ENCODE results near the gene SYNDIG1. TPM values are rescaled to one million over a fixed set of nuclear protein-coding genes. Genes with fewer than 3 reads are reported as not detected.

The SYNDIG1 gene
- total and polyA plus RNA-seq, 5 donors, result 26.3 to 38.6 (median 34.6) TPM

DNA sequence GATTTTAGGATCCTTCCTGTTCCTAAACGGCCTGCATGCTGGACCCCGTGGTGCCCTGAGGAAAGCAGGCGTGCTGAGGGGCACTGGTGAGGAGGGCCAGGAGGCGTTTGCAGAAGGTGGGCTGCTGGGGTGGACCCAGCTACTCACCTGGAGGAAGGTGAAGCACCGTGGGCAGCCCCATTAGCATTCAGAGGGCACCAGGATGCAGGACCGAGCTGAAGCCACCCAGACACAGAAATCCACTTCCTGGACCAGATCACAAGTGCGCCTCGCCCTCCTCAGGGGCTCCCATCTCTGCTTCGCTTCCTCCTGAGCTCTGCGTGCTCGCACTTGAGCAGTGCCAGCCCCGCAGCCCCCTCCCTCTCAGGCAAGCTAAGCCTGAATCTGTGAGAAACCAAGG is 187.0 kb downstream of the SYNDIG1 start:
- 85% methylated on average over 12 of the region's 12 CpGs for WGBS
- Histone ChIP-seq H3K27ac (ENCODE audit: low read length) (no peak overlapping the region), H3K4me1 (ENCODE audit: control insufficient read depth, insufficient read depth, low read length) (peaks cover 4% of the 10 kb centered on the region), H3K9me3 (ENCODE audit: control insufficient read depth, low read length) (no peaks in the 10 kb centered on the region), H3K4me3 (ENCODE audit: low read length) (no peak overlapping the region), H3K27me3 (ENCODE audit: control insufficient read depth, insufficient read depth) (no peaks in the 10 kb centered on the region)
- no peak for ATAC-seq
- DNase-seq, result no peak
- intact Hi-C loops (cut with DNase I), result no loop called here

DNA sequence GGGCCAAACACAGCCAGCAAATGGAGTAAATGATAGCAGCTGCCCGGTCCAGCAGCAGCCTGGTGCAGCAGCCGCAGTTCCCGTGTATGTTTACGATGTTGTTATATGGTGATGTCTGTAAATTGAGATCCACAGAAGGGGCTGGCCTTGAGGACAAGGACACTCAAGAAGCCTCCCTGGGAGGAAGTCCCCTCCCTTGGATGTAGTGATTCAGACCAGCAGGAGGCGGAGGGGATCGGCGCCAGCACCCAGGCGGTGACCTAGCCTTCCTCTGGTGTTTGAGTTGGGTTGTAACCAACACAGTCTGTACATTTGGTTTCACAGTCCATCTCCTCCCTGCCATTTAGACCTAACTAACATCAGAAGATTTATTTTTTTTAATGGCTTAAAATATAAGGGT is 187.8 kb downstream of the SYNDIG1 start:
- H3K4me3 ChIP-seq (ENCODE audit: low read length), result no peak overlapping the region
- 86% methylated on average over 8 of the region's 8 CpGs for WGBS
- DNase-seq, result no peak
- no peak for ATAC-seq
- H3K4me1 ChIP-seq (ENCODE audit: control insufficient read depth, insufficient read depth, low read length), result peaks cover 4% of the 10 kb centered on the region
- intact Hi-C loops (cut with DNase I), result no loop called here
- no peaks in the 10 kb centered on the region for H3K9me3 ChIP-seq (ENCODE audit: control insufficient read depth, low read length)
- no peaks in the 10 kb centered on the region for H3K27me3 ChIP-seq (ENCODE audit: control insufficient read depth, insufficient read depth)
- no peak overlapping the region for H3K27ac ChIP-seq (ENCODE audit: low read length)

DNA sequence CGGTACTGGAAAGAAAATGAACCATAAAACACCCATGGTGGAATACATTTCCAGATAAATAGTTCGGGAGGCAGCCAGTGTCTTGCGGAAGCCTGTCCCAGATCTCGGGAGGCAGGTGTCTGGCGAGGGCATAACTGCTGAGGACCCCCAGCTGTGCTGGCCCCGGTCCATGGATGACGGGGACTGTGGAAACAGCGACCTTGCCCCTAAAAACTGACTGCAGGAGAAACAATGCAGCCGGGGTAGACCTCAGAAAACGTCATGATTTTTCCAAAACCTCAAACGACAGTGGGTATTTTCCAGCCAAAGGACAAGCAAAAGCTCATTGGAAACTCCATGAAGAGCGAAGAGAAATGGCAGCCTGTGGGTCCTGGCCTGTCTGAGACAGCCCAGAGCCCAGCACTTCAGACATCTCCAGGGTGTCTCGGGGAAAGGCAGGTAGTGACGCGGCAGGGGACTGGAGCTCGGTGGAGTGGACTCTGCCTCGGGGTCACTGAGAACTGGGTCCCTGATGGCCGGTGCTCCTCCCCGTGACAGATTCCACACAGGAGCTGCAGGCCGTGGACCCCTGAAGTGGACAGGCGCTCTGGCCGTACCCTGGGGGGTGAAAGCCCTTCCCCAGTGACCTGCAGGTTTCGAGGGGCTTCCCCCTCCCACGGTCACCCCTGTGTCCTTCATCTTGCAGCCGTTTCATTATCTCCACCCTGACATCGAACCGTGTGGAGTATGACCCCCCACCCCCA is 188.6 kb downstream of the SYNDIG1 start:
- Histone ChIP-seq H3K27ac (ENCODE audit: low read length) (no peak overlapping the region), H3K4me3 (ENCODE audit: low read length) (no peak overlapping the region), H3K27me3 (ENCODE audit: control insufficient read depth, insufficient read depth) (no peaks in the 10 kb centered on the region), H3K4me1 (ENCODE audit: control insufficient read depth, insufficient read depth, low read length) (no peaks in the 10 kb centered on the region), H3K9me3 (ENCODE audit: control insufficient read depth, low read length) (no peaks in the 10 kb centered on the region)
- no peak for ATAC-seq
- intact Hi-C loops (cut with DNase I), result no loop called here
- no peak for DNase-seq
- WGBS, result 78% methylated on average over 27 of the region's 27 CpGs

DNA sequence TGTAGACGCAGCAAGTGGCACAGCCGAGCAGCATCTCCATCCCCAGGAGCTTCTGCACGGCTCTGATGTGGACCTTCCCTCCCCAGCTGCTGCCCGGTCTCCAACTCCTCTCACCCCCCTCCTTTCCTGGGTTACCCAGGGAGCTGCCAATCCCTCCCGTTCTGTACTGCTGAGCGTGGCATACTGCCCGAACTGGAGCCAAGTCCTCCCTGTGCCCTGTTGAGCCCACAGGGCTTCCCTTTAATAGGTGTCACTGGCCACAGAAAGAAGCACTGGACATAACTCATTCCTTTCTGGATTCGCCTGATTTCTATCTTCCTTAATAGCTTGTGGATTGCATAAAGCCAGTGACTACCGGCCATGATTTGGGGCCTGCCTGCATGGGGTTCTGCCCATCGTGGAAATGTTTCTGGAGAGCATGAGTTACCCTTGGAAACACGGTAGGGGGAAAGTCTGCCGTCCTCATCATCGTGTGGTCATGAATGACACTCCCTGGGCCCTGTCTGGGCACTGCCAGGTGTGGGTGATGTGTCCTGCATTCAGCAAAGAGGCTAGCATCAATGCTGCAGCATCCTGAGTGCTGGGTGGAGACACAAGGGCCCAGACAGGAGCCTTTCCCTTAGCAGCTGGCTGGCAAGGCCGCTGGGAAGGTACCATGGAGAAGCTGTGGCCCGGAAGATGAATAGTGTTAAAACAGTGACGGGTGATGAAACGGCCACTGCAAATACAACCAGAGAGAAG is 189.7 kb downstream of the SYNDIG1 start:
- no peaks in the 10 kb centered on the region for H3K27me3 ChIP-seq (ENCODE audit: control insufficient read depth, insufficient read depth)
- intact Hi-C loops (cut with DNase I), result no loop called here
- no peak overlapping the region for H3K4me3 ChIP-seq (ENCODE audit: low read length)
- H3K27ac ChIP-seq (ENCODE audit: low read length), result no peak overlapping the region
- DNase-seq (peak in 2 of 3 donors; percentile 61 to 64), ATAC-seq (peak; percentile 47 to 70)
- H3K4me1 ChIP-seq (ENCODE audit: control insufficient read depth, insufficient read depth, low read length), result no peaks in the 10 kb centered on the region
- H3K9me3 ChIP-seq (ENCODE audit: control insufficient read depth, low read length), result no peaks in the 10 kb centered on the region
- 80% methylated on average over 17 of the region's 17 CpGs for WGBS

DNA sequence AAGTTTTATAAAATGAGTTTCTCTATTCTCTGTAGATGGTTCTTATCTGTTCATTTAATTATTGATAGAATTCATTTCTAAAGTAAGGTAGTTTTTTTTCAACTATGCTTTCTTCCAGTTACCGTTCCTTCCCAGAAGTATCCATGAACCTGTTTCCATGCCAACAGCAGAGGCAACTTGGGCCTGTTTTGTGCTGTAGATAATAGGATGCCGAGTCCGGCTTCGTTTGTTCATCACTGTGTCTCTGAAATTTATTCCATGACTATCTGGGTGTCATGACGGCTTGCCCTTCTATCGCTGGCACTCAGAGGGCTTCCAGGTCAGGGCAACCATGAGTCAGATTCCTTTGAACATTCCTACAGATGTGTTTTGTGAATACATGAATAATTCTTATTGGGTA is 190.4 kb downstream of the SYNDIG1 start:
- 89% methylated on average over 6 of the region's 6 CpGs for WGBS
- no peak for DNase-seq
- H3K27me3 ChIP-seq (ENCODE audit: control insufficient read depth, insufficient read depth), result no peaks in the 10 kb centered on the region
- H3K27ac ChIP-seq (ENCODE audit: low read length), result no peak overlapping the region
- no peak overlapping the region for H3K4me3 ChIP-seq (ENCODE audit: low read length)
- intact Hi-C loops (cut with DNase I), result no loop called here
- ATAC-seq, result no peak
- H3K9me3 ChIP-seq (ENCODE audit: control insufficient read depth, low read length), result no peaks in the 10 kb centered on the region
- H3K4me1 ChIP-seq (ENCODE audit: control insufficient read depth, insufficient read depth, low read length), result no peaks in the 10 kb centered on the region

DNA sequence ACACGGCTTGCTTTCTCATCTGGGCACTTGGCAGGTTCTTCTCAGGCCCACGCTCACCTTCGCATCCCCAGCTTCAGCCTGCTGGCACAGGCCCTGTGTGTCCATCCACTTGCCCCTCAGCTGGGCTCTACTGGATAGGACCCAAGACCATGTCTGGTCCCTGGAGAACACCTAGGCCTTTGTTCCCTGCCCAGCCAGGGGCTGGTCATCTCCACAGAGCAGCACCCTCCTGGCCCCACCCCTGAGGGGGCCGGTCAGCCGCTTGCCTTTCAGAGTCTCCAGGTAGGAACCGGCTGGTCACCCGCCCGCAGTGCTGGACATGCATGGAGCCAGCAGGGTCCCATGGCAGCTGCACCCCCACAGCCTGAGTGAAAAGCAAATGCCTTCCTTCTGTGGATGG is 191.2 kb downstream of the SYNDIG1 start:
- intact Hi-C loops (cut with DNase I), result no loop called here
- Histone ChIP-seq H3K9me3 (ENCODE audit: control insufficient read depth, low read length) (no peaks in the 10 kb centered on the region), H3K27ac (ENCODE audit: low read length) (no peak overlapping the region), H3K4me3 (ENCODE audit: low read length) (no peak overlapping the region), H3K4me1 (ENCODE audit: control insufficient read depth, insufficient read depth, low read length) (no peaks in the 10 kb centered on the region), H3K27me3 (ENCODE audit: control insufficient read depth, insufficient read depth) (no peaks in the 10 kb centered on the region)
- DNase-seq (no peak), ATAC-seq (no peak)
- WGBS, result 86% methylated on average over 8 of the region's 8 CpGs

DNA sequence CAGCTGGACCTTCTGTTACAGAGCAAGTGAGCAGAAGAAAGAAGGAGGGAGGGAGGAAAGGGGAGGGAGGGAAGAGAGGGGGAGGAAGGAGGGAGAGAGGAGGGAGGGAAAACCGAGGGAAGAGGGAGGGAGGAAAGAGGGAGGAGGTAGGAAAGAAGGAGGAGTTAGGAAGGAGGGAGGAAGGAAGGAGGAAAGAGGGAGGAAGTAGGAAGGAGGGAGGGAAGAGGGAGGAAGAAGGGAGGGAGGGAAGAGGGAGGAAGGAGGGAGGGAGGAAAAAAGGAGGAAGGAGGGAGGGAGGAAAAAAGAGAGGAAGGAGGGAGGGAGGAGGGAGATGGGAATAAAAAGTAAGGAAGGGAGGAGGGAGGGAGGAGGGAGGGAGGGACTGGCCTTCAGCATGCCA is 191.8 kb downstream of the SYNDIG1 start:
- WGBS, result 69% methylated on average over 1 of the region's 1 CpG
- Histone ChIP-seq H3K27ac (ENCODE audit: low read length) (no peak overlapping the region), H3K9me3 (ENCODE audit: control insufficient read depth, low read length) (no peaks in the 10 kb centered on the region), H3K4me1 (ENCODE audit: control insufficient read depth, insufficient read depth, low read length) (no peaks in the 10 kb centered on the region), H3K4me3 (ENCODE audit: low read length) (no peak overlapping the region), H3K27me3 (ENCODE audit: control insufficient read depth, insufficient read depth) (no peaks in the 10 kb centered on the region)
- DNase-seq (no peak), ATAC-seq (no peak)
- intact Hi-C loops (cut with DNase I), result no loop called here

DNA sequence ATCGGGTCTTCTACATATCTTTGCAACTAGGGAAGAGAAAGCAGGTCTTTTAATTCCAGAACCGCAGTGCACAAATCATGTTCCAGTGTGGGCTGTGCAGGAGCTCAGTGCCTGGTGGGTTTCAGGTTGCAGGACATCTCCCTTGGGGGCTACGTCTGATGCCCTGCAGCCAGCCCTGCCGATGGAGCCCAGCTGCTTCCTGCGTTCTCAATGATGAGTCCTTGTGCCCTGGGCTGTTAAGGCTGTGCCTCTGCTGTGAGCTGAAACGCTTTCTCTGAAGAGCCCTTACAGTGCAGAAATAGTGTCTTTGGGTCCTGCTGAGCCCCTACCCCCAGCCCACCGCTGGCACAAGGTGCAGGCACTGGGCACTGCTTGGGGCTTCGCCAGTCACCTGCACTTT is 192.9 kb downstream of the SYNDIG1 start:
- Histone ChIP-seq H3K27me3 (ENCODE audit: control insufficient read depth, insufficient read depth) (no peaks in the 10 kb centered on the region), H3K9me3 (ENCODE audit: control insufficient read depth, low read length) (no peaks in the 10 kb centered on the region), H3K4me1 (ENCODE audit: control insufficient read depth, insufficient read depth, low read length) (no peaks in the 10 kb centered on the region), H3K27ac (ENCODE audit: low read length) (no peak overlapping the region), H3K4me3 (ENCODE audit: low read length) (no peak overlapping the region)
- no peak for DNase-seq
- intact Hi-C loops (cut with DNase I), result no loop called here
- 80% methylated on average over 8 of the region's 8 CpGs for WGBS
- ATAC-seq, result no peak

DNA sequence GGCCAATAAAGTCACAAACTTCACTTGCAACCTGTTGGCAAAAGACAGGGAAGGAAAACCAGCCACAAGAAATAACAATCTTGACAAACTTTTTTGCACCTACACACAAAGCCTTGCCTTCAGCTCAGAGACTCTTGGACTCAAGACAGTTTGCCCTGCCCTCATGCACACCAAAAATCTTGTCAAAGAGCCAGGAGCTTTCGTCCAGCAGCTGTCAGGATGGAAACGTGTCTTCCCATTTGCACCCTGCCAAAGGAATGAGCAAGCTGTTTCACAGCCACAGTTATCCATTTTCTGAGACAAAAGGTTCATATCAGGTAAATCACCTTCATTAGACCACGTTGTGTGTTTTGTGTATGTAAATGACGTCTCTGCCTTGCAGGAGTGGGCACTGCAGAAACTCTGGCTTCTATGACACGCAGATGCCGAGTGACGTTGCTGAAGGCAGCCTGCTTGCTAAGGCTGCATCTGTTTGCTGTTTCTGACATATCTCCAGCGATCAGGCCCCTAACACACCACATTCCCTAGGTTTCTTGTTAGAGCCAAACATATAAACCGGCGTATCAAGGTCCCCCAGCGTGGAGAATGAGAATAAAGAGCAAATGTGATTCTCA is 193.4 kb downstream of the SYNDIG1 start:
- 51% methylated on average over 11 of the region's 11 CpGs for WGBS
- Histone ChIP-seq H3K4me1 (ENCODE audit: control insufficient read depth, insufficient read depth, low read length) (no peaks in the 10 kb centered on the region), H3K27me3 (ENCODE audit: control insufficient read depth, insufficient read depth) (no peaks in the 10 kb centered on the region), H3K4me3 (ENCODE audit: low read length) (no peak overlapping the region), H3K27ac (ENCODE audit: low read length) (no peak overlapping the region), H3K9me3 (ENCODE audit: control insufficient read depth, low read length) (no peaks in the 10 kb centered on the region)
- intact Hi-C loops (cut with DNase I), result no loop called here
- no peak for DNase-seq
- ATAC-seq, result no peak

DNA sequence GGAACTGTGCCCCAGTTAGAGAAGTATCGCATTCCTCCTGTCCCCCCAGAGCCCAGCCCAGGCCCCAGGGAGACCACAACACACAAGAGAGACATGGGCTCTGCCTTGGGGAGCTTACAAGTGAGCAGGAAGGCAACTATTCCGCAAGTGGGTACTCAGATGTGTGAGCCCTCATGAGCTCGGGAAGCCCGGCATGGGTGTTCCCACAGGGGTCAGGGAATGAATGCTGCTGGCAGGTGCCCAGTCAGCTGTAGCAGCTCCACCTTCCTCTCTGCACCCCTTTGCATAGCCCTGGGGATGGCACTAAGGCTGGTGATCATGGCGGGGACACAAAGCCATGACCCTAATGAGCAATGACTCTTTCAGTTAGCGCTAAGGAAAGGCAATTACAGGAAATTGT is 194.1 kb downstream of the SYNDIG1 start:
- WGBS, result 93% methylated on average over 6 of the region's 6 CpGs
- DNase-seq, result no peak
- ATAC-seq, result no peak
- no peaks in the 10 kb centered on the region for H3K27me3 ChIP-seq (ENCODE audit: control insufficient read depth, insufficient read depth)
- no peaks in the 10 kb centered on the region for H3K4me1 ChIP-seq (ENCODE audit: control insufficient read depth, insufficient read depth, low read length)
- intact Hi-C loops (cut with DNase I), result no loop called here
- H3K9me3 ChIP-seq (ENCODE audit: control insufficient read depth, low read length), result no peaks in the 10 kb centered on the region
- no peak overlapping the region for H3K27ac ChIP-seq (ENCODE audit: low read length)
- H3K4me3 ChIP-seq (ENCODE audit: low read length), result no peak overlapping the region

DNA sequence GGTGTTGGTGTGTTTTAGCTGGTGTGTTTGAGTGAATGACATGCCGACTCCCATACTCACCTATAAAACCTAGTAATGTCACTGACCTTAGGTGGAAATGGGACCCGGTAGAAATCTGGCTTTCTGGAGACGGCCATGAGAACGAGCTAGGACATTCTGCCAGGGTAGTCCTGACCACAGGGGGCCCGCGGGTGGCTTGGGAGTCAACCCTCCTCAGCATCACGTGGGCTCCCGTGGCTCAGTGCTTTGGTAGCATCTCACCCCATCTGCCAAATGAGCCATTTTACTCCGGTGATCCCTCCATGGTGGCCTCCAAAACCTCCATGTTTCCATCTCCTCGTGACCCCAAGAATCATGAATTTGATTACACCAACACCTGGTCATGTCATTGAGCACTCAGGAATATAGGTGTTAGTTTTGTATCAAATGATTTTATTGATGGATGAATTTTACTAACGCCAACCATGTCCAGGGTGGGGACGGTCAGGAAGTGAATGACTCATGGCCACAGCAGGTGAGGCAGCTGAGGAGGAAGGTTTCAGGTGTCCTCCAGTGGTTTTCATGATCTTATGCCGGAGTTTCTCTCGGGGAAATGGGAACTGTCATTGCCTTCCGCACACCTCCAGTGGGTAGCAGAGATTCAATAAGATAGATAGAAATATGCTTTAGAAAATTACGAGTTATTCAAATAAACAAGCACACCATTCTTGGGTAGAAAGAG is 195.0 kb downstream of the SYNDIG1 start:
- no peak for ATAC-seq
- intact Hi-C loops (cut with DNase I), result no loop called here
- H3K9me3 ChIP-seq (ENCODE audit: control insufficient read depth, low read length), result no peaks in the 10 kb centered on the region
- H3K27me3 ChIP-seq (ENCODE audit: control insufficient read depth, insufficient read depth), result no peaks in the 10 kb centered on the region
- no peaks in the 10 kb centered on the region for H3K4me1 ChIP-seq (ENCODE audit: control insufficient read depth, insufficient read depth, low read length)
- H3K4me3 ChIP-seq (ENCODE audit: low read length), result no peak overlapping the region
- no peak for DNase-seq
- H3K27ac ChIP-seq (ENCODE audit: low read length), result no peak overlapping the region
- WGBS, result 92% methylated on average over 16 of the region's 16 CpGs

All from right cardiac atrium (tissue), 5 donors.